ENCODE measurements around the gene ERCC6.

- TF ChIP-seq, protein P1, sequence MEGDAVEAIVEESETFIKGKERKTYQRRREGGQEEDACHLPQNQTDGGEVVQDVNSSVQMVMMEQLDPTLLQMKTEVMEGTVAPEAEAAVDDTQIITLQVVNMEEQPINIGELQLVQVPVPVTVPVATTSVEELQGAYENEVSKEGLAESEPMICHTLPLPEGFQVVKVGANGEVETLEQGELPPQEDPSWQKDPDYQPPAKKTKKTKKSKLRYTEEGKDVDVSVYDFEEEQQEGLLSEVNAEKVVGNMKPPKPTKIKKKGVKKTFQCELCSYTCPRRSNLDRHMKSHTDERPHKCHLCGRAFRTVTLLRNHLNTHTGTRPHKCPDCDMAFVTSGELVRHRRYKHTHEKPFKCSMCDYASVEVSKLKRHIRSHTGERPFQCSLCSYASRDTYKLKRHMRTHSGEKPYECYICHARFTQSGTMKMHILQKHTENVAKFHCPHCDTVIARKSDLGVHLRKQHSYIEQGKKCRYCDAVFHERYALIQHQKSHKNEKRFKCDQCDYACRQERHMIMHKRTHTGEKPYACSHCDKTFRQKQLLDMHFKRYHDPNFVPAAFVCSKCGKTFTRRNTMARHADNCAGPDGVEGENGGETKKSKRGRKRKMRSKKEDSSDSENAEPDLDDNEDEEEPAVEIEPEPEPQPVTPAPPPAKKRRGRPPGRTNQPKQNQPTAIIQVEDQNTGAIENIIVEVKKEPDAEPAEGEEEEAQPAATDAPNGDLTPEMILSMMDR (IDR thresholded peaks at IDR 0.05; ENCODE audit: poor library complexity, severe bottlenecking): no peak
- TF ChIP-seq EP300 (conservative IDR thresholded peaks at IDR 0.05; ENCODE audit: poor library complexity, severe bottlenecking) (no peak), EZH2 (IDR thresholded peaks at IDR 0.05; ENCODE audit: borderline replicate concordance, insufficient read depth, low read length, poor library complexity, severe bottlenecking) (no peak)
These were observed 38.4 kb upstream of the ERCC6 start for GRCh38 chr10:49577182-49577925.
